AG04450 (cell line): Measurements from ENCODE around the gene FYCO1. TPM values are rescaled to one million over a fixed set of nuclear protein-coding genes. Genes with fewer than 3 reads are reported as not detected.
A peak's percentile ranks its signal among the peaks of the same experiment; 100 is the strongest.

Source experiments
- CTCF ChIA-PET: fragments of 300-600, 350-600 bp; formaldehyde crosslinking; extraction: SDS; loops from one replicate; lab custom pipeline; 2022; ENCODE audit warnings: antibody characterized with exemption, inconsistent platforms; lab: Charles Lee
- POLR2A ChIA-PET: fragments of 350-600 bp; formaldehyde crosslinking; extraction: SDS; loops from one replicate; lab custom pipeline; 2021; ENCODE audit warnings: antibody characterized with exemption, inconsistent platforms; lab: Yijun Ruan, JAX
- DNase-seq: peaks from one replicate; pipeline ENCODE4 v3.0.0-alpha.2; 2011; ENCODE audit warnings: low read depth, low spot score
- H3K27ac ChIP-seq: one replicate; pipeline ENCODE4 v1.5.1; 2012; ENCODE audit warnings: low read depth, low read length, control low read depth
- H3K27me3 ChIP-seq: one replicate; pipeline ENCODE4 v1.6.0; 2012; ENCODE audit warnings: low read length; ENCODE audit not compliant: control insufficient read depth, insufficient read depth
- H3K4me3 ChIP-seq: 2 replicates; pipeline ENCODE4 v1.5.1; 2011; ENCODE audit warnings: mild to moderate bottlenecking, low read depth, low read length, control low read depth
- H3K9me3 ChIP-seq: 2 replicates; pipeline ENCODE4 v1.5.1; 2012; ENCODE audit warnings: low read length; ENCODE audit not compliant: control insufficient read depth, insufficient read depth
- CTCF ChIP-seq: IDR thresholded peaks from 2 replicates; pipeline ENCODE4 v1.5.1; 2011; ENCODE audit warnings: low read depth, low read length, control low read depth, inconsistent platforms
- polyA plus RNA-seq: library from polyadenylated mRNA; depleted of rRNA; stranded (reverse); fragments of >200 nt; gene quantifications from 2 replicates; pipeline ENCODE4 v1.2.3, GENCODE V29; 2011

FYCO1 gene
- polyA plus RNA-seq, 1 experiment = 14.3 TPM

DNA sequence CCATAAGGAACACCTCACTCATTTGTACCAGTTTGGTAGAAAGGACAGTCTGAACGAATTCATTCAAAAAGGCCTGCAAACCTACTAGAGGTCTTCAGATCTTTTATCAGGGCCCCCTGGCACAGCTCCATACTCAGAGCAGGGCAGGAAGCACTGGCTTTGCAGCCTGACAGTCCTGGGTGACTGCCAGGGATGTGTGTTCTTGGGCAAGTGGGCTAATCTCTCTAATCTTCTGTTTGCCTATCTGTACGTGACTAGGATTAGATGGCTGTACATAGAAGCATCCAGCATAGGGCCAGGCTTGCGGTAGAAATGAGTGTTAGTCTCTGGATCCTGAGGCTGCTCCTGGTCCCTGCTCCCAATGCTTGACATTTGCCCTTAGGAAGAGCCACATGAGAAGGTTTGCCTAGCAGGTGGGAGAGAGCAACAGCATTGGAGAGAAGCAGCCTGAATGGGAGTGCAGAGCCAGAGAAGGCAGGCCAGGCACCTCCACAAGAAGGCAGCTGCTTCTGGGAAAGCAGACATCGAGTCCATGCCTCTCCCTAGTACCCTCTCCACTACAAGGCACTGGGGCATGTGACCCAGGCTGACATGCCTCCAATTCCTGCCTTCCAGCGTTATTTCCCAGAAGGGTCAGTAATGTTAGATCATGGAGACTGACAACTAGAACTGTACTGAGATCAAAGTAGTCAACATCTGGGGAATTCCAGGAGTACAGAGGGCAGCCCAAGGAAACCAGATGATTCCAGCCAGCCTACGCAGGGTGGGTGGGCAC is 53.4 kb downstream of the FYCO1 start:
- POLR2A ChIA-PET = no interaction called here
- no peak overlapping the region for H3K27ac ChIP-seq

DNA sequence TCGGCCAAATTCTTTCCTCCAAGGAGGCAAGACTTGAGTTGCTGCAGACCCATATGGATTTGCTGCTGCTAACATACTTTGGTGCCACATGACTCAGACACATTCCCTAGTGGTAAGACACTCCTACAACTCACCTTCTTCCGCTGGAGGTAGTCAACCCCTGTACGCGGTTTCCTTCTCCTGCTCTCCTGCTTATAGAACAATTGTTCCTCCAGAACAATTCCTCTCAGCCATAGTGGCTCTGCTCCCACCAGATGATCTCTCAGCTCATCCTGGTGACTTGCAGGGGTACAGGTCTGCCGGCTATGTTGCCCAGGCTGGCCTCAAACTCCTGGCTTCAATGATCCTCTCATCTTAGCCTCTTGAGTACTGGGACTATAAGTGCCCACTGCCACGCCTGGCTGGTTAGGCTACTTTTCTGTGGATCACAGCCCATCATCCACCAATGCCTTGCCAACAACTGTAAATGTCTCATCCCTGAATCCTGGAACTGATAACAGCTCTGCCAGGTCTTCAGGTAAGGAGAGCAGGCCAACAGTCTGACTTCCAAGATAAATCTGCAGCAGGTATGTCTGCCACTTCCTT is 54.8 kb downstream of the FYCO1 start:
- Histone ChIP-seq H3K27me3 (no peaks in the 10 kb centered on the region), H3K9me3 (peaks cover 8% of the 10 kb centered on the region), H3K27ac (no peak overlapping the region), H3K4me3 (no peak overlapping the region)
- no peak for TF ChIP-seq CTCF
- ChIA-PET CTCF (interaction anchor here (1.0 to 13.5 kb wide), 3 partner anchors 27 to 180 kb away, joined by 3 to 420 read pairs (median 16); no protein-coding TSS in a partner anchor), POLR2A (no interaction called here)
- no peak for DNase-seq

More for the DNA sequence above, 53.4 kb downstream of the FYCO1 start:
- CTCF ChIA-PET = interaction anchor here (1.2 to 13.5 kb wide), 4 partner anchors 124 to 137 kb away, joined by 4 to 420 read pairs (median 13); no protein-coding TSS in a partner anchor
- H3K9me3 ChIP-seq = peaks cover 8% of the 10 kb centered on the region; the same call in 1 of the 2 replicates
- no peak for DNase-seq
- no peak for TF ChIP-seq CTCF
- no peaks in the 10 kb centered on the region for H3K27me3 ChIP-seq
- H3K4me3 ChIP-seq = no peak overlapping the region

DNA sequence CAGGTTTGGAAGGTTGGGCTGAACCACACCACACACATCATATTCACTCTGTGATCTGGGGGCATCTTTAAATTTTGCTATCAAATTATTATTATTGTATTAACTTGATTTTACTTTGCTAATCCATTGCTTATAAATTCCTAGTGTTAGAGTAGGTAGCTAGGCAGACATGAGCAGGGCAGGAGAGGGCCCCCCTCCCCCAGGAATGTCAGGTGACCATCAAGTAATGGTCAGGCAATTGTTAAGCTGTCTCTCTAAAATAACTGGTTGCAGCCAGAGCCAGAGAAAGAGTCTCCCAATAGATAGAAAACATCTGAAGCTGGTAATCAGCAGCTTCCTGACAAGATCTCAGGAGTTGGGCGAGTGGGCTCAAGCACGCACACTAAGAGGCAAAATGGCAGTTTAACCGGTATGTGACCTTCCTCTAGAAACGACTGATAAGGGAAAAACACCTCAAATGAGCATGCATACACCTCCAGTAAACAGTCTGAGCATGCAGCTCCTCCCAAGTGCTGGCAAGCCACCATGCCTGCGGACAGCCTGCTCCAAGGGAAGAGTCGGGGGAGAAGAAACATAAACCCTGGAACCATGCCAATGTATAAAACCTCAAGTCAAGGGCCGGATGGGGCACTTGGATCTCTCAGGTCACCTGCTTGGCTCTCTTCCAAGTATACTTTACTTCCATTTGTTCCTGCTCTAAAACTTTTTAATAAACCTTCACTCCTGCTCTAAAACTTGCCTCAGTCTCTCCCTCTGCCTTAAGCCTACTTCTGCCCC is 55.4 kb downstream of the FYCO1 start:
- ChIA-PET POLR2A (no interaction called here), CTCF (interaction anchor here (0.7 to 13.5 kb wide), 7 partner anchors 16 to 487 kb away, joined by 3 to 420 read pairs (median 3); no protein-coding TSS in a partner anchor)
- Histone ChIP-seq H3K27ac (no peak overlapping the region), H3K4me3 (no peak overlapping the region), H3K9me3 (peaks cover 8% of the 10 kb centered on the region), H3K27me3 (no peaks in the 10 kb centered on the region)
- no peak for TF ChIP-seq CTCF
- no peak for DNase-seq

DNA sequence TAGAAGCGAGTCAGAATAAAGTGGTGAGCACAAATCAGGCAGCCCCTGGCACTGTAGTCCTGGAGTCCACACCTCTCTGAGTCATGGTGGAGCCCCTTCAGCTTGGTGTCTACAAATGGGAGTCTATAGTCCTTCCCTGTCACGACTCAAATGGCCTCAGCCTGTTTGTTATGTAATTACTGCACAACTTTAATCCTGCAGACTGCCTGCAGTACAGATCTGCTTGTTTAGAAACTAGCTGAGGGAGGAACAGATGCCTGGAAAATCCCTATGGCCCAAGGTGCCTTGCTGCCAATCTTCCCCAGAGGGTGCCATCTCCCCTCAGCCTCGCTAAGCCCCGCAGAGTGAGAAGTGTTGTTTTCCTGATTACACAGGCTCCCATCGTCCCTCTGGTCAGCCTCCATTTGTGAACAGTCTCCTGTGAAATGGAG is 56.3 kb downstream of the FYCO1 start:
- CTCF ChIA-PET = interaction anchor here (1.0 to 13.5 kb wide), 27 partner anchors 9 to 488 kb away, joined by 3 to 420 read pairs (median 4); partner anchors contain the start of genes CCR1 and XCR1
- no peaks in the 10 kb centered on the region for H3K27me3 ChIP-seq
- H3K9me3 ChIP-seq = peaks cover 8% of the 10 kb centered on the region
- peak overlapping the region; percentile 11 for H3K27ac ChIP-seq
- POLR2A ChIA-PET = no interaction called here
- no peak overlapping the region for H3K4me3 ChIP-seq
- DNase-seq = no peak
- no peak for TF ChIP-seq CTCF
